HG03558 (cell line): Measurements from ENCODE around the gene LTB.
"Not testable (repeated sequence)": the region's sequence is repeated elsewhere in the genome, so short reads cannot be mapped to it uniquely, and the experiment has no call there.

Experiments used
- ATAC-seq: cut with Tn5 transposase; IDR thresholded peaks from one replicate; pipeline ENCODE4 v1.9.1; 2021; ENCODE audit warnings: moderate number of reproducible peaks; ENCODE audit not compliant: unreplicated experiment; ENCODE audit errors: extremely low read depth

Gene LTB

DNA sequence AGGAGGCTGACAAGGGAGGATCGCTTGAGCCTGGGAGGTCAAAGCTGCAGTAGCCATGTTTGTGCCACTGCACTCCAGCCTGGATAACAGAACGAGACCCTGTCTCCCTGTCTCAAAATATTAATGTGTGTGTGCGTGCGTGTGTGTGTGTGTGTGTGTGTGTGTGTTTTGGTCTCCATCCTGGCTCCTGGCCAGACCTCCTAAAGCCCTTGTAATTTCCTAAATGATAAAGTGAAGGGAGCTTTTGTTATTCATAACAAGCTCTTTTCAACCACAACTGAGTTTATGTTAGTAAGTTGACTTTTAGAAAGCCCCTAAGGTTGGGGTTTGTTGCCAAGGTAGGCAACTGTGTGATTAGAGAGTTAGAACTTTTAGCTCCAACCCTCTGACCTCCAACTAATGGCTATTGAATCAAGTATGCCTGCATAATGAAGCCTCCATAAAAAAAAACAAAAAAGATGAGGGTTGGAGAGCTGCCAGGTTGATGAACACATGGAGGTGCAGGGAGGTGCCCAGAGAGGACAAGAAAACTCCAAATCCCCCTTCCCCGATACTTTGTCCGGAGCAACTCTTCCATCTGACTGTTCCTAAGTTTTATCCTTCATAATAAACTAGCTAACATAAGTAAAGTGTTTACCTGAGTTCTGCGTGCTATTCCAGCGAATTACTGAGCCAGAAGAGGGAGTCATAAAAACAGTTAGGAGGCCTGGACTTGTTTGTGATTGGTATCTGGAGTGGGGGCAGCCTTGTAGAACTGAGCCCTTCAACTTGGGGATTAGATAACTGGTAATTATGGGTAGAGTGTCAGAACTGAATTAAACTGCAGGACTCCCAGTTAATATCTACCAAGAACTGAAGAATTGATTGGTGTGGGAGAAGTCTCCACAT, 27.5 kb upstream of the LTB start:
- ATAC-seq = no peak

DNA sequence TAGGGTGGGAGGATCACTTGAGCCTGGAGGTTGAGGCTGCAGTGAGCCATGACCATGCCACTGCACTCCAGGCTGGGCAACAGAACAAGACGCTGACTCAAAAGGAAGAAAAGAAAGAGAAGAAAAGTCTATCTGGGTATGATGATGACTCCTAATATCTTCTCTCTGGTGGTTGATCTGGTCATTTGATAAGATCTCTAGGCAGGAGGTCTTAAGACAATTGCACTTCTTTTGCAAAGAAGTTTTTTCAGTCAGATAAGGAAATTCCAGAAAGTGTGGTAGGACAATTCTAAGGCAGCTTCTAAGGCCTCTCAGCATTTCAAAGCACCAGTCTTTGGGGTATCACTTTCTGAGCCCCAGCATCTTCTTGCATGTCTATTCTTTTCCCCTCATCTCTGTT, 25.1 kb upstream of the LTB start:
- ATAC-seq = no peak

DNA sequence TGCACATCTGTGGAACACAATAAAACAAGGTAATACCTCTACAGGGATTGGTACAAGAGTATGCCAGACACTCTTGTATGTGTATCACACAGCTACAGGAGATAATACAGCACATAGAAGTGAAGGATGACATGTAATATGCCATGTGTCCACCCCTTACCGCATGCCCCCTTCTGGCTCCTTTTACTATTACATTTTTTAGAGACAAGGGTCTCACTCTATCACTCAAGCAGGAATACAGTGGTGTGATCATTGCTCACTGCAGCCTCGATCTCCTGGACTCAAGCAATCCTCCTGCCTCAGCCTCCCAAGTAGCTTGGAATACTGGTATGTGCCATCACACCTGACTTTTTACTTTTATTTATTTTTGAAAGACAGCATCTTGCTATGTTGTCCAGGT, 14.8 kb upstream of the LTB start:
- ATAC-seq = no peak

DNA sequence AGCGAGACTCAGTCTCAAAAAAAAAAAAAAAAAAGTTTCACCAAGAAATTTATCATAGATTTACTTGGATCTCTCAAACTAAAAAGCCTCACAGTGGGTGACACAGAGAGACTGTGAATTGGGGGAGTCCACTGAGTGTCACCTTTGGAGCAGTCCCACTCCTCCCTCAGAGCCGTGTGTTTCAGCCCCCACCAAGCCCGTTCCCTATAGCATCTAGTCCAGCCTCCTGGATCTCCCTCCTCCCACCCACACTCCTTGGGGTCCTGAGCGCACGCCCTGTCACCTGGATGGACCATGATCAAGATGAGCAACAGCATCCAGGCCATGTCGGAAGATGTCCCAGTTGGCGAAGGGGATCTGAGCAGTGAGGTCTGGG, 10.2 kb upstream of the LTB start:
- ATAC-seq = no peak

DNA sequence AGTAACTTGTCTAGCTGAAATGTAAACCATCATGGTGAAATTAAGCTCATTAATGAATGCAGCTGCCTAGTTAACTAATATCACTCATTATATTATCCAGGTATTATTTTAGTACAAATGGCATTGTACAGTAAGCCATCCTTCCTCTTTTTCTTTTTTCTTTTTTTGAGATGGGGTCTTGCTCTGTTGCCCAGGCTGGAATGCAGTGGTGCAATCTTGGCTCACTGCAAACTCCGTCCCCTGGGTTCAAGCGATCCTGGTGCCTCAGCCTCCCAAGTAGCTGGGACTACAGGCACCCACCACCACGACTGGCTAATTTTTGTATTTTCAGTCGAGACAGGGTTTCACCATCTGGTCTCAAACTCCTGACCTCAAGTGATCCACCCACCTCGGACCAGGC, 8.5 kb upstream of the LTB start:
- not testable (repeated sequence) for ATAC-seq

DNA sequence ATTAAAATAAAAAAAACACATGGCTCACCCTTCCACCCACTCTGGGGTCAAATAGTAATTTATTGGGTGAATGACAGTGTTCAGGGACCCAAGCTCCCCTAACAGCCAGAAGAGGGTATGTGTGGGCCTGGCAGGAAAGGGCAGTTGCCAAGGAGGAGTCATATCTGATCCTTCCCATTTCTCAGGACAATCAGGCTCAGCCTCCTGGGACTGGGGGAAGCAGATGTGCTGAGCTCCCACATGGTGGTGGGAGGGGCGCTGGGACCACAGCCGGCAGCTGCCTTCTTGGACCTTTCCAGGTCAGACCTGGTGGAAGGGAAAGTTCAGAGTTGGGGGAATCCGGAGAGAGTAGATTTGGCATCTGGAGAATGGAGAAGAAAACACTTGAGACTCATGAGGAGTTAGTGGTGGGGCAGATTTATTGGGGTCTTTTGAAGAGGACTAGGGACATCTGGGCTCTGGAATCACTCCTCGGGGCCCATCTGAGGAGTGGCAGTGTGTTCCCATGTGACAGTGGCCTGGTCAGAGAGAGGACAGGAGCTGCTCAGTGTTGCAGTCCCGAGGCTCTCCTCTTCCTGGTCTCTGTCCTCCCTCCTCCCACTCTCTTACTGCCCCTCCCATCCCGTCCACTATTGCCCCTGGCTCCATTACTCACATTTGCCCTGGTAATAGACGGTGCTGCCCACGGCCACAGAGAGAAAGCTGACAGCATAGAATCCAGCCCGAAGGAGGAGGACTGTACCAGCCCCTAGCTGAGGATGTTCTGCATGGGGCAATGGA, 6.8 kb upstream of the LTB start:
- no peak for ATAC-seq

DNA sequence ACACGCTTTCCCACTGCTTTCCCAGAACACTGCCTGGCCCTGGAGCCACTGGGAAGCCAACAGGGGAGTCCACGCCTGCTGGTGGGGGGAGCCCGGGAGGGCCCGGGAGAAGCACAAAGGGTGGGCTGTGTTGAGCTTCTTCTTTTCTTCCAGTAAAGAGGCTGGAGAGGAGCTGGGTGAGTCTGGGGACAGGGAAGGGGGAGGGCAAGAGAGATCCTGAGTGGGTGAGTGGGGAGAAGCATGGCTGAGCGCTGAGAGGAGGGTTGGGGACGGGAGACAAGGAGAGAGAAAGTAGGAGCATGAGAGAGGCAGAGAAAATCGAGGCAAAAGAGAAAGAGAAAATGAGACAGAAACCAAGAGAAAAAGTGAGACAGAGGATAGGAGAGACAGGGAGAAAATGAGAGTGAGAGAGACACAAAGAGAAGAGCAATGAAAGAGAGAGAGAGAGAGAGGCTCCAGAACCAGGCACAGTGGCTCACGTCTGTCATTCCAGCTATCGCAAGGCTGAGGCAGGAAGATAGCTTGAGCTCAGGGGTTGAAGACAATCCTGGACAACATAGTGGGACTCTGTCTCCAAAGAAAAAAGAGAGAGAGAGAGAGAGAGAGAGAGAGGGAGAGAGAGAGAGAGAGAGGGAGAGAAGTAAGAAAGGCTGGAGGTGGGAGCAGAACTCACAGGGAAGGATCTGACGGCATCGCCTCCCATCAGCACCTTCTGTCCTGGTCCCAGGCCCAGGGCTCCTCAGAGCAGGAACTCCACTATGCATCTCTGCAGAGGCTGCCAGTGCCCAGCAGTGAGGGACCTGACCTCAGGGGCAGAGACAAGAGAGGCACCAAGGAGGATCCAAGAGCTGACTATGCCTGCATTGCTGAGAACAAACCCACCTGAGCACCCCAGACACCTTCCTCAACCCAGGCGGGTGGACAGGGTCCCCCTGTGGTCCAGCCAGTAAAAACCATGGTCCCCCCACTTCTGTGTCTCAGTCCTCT, 5.9 kb upstream of the LTB start:
- ATAC-seq = no peak

DNA sequence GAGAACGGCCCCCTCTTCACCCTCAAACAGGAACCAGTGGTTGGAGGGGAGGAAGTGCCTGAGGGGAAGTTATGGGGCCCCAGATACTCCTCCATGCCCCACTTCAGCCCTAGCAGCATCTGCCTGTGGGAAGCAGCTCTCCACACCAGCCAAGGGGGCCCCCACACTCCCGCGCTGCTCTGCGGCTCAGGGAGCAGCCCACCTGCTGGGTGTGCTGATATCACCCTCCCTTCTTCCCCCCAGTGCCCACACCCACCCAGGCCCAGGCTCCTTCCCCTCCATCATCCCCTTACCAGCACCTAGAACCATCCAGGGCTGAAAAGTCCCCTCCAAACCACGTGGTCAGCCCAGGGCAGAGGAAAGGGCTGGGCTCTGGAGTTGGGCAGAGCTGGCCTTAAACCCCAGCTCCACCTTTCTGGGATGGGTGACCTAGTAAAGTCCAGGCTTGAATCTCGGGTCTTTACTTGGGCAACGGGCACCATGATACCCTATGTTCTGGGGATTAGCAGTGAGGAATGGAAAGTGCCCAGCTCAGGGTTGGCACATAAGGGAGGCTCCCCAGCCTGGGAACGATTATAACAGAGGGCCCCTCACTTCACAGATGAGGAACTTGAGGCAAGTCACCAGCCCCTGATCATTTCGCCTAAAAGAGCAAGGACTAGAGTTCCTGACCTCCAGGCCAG, 4.5 kb upstream of the LTB start:
- no peak for ATAC-seq

DNA sequence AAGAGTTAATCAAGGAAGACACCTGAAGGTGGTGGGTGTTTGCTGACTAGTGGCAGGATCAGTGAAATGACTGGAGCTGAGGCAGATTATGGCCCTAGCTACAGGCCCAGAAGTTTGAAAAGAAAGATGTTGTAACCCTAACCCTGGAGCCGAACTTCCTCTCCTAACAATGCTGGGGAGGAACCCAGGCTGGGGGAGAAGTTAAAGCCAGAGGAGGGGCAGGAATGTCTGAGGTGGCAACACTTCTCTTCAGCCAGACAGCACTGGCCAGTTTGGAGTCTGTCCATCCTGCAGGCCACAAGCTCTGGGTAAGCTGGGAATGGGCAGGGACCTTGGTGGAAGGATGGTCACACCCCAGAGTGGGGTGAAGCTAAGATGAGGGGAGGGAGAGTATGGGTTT, 3.8 kb upstream of the LTB start, which contains the start of gene LST1:
Gene LST1, plus strand, starts transcription at position 270 of the 400 bp plus-strand sequence. CDS start 1,023 bp downstream, outside the sequence.
- ATAC-seq = no peak

DNA sequence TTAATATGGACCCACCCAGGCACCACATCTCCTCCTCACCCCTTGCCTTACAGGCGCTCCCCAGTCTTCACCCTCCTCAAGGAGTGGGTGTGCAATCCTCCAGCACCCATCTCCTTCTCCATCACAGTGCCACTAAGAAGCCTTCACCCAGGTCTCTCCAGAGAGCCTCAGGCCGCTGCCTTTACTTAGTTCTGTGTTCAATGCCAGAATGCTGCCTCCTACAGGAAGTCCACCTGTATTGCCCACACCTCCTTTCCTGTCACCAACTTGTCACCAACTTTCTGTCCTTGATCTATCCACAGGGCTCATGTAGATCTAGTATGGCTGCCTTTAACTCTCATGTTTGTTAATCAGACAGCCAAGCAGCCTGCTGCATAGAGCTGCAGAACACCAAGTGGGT, 3.3 kb upstream of the LTB start:
- ATAC-seq = no peak

DNA sequence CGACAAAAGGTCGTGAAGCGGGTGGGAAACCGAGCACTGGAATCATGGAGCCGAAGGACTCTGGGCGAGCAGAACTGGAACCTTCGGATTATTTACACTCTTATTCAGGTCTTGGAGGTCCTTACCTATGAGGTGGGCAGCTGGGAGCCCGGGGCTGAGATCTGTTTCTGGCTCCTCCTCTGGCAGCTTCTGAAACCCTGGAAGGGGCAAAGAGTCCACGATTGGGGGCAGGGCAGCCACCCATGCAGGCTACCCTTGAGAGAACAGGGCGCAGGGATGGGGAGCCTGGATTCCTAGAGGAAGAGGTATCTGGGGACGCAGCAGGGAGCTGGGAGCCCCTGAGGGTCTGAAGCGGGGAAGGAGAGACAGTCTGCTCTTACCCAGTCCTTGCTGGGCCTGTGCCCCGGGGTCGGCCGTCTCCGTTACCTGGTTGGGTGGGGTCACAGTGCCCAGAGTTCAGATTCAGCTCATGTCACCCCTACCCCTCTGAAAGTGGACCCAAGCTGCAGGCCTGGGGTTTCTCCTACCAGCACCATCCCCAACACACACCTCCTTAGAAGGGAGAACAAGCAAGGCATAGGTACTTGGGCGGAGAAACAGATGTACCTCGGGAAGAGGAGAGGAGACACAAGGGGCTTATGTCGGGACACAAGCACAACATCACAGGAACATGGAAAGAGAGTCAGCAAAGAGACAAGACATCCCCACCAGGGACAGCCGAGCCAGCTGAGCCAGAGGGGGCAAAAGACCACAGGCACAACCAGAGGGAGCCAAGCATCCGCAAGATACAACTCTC, 592 bp downstream of the LTB start:
- ATAC-seq = no peak

DNA sequence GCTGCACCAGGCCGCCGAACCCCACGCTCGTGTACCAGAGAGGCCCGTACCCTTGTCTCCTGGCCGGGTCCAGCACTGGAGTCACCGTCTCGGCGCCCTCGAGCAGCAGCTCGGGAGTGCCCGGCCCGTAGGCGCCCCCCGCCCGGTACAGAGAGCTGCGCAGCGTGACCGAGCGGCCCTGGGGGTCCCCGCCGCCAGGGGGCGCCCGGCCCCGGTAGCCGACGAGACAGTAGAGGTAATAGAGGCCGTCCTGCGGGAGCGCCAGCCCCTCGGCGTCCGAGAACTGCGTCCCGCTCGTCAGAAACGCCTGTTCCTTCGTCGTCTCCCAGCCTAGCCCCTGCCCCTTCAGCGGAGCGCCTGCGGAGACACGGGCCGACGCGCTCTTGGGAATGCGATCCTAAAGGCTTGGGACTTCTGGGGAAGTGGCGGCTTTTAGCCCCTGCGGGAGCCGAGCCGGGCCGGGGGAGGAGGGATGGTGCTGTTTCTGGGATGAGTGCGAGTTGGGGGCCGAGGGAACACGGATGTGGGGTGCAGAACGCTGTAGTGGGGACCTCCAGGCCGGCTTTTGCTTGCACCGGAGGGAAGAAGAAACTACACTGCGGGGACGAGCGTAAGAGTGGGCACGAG, 1.3 kb downstream of the LTB start:
- no peak for ATAC-seq

DNA sequence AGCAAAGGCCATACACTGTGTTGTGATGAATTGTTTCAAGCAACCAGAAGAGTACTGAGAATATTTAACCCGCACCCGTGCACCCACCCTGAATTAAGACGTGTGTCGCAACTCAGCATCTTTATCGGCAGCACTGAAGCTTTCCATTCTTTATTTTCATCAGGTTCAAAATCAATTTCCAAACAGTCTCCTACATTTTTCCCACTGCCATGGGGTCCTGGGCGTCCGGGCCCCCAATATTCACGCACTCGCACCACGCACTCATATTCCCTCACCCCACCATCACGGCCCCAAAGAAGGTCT, 1.8 kb downstream of the LTB start:
- ATAC-seq = no peak

DNA sequence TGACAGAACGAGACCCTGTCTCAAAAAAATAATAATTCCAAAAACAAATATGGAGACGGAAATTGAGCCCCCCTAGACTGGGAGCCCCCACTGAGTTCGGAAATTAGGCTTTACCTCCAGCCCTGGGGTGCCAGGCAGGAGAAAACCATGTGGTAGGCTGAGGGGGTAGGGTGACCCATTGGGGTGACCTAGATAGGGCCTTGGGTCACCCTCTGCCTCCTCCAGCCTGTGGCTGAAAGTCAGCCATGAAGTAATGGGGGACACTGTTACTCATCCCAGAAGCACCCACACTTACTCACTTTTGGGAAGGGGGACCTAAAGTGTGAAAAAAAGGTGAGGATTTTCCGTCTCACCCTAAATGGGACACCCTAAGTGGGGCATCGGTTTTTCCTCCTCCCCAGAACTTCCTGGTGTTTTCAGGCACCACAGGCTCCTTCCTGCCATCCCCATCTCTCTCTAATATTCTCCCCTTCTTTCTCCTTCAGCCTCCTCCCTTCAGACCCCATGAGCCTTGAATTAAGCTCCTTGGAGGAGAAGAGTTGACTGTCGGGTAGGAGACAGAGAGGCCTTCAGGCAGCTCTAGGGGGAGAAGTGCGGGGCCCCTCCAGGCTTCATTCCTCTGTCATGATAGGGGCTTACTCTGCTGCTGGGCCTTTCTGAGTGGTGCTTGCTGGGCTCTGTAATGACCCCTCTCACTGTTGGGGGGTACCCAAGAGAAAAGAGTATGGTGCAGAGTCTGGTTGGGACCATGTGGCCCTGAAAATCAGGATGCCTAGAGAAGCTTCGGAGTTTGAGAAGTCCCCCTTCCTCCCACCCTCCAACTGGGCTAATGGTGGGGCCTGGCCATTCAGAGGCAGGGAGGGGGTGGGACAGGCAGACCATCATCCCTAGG, 2.4 kb downstream of the LTB start:
- no peak for ATAC-seq

DNA sequence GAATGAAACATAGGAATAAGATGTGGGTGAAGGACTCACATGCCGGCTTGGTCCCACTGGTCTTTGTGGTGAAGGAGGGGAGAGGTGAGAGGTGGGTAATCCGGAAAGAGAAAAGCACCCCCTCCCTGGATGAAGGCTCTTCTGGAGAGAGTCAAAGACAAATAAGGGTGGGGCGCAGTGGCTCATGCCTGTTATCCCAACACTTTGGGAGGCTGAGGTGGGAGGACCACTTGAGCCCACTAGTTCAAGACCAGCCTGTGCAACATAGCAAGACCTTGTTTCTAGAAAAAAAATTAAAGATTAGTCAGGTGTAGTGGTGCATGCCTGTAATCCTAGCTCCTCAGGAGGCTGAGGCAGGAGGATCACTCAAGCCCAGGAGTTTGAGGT, 3.1 kb downstream of the LTB start:
- no peak for ATAC-seq

DNA sequence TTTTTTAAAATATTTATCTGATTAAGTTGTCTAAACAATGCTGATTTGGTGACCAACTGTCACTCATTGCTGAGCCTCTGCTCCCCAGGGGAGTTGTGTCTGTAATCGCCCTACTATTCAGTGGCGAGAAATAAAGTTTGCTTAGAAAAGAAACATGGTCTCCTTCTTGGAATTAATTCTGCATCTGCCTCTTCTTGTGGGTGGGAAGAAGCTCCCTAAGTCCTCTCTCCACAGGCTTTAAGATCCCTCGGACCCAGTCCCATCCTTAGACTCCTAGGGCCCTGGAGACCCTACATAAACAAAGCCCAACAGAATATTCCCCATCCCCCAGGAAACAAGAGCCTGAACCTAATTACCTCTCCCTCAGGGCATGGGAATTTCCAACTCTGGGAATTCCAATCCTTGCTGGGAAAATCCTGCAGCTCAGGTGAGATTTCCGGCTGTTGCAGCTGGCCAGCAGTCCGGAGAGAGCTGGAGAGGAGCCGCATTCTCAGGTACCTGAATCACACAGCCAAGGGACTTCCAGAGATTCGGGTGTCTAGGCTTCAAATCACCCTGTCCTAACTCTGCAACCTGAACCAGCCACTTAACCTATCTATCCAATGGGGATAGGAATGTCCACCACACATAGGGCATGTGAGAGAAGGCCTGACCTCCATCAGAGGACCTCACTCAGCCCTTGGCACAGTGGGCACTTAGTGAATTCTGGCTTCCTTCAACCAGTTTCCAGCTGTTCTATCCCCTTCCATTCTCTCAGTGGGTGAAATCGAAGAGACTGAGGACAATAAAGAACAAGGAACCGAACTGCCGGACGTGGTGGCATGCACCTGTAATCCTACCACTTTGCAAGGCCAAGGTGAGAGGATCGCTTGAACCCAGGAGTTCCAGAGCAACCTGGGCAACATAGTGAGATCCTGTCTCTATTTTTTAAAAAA, 3.8 kb downstream of the LTB start:
- ATAC-seq = no peak

DNA sequence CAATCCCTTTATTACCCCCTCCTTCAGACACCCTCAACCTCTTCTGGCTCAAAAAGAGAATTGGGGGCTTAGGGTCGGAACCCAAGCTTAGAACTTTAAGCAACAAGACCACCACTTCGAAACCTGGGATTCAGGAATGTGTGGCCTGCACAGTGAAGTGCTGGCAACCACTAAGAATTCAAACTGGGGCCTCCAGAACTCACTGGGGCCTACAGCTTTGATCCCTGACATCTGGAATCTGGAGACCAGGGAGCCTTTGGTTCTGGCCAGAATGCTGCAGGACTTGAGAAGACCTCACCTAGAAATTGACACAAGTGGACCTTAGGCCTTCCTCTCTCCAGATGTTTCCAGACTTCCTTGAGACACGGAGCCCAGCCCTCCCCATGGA, 4.7 kb downstream of the LTB start:
- ATAC-seq = no peak
